VCaP (cell line): Measurements from ENCODE around the gene LBHD2.

ENCODE experiments used
- H3K27ac ChIP-seq: fragments of 450-650 bp; 2 replicates; pipeline ENCODE4 v1.5.1; 2017
- TF ChIP-seq, protein P1 (sequence below): fragments of 450-650 bp; conservative IDR thresholded peaks from 2 replicates; pipeline ENCODE4 v1.5.1; 2017; ENCODE audit warnings: mild to moderate bottlenecking, moderate library complexity

The LBHD2 gene

DNA sequence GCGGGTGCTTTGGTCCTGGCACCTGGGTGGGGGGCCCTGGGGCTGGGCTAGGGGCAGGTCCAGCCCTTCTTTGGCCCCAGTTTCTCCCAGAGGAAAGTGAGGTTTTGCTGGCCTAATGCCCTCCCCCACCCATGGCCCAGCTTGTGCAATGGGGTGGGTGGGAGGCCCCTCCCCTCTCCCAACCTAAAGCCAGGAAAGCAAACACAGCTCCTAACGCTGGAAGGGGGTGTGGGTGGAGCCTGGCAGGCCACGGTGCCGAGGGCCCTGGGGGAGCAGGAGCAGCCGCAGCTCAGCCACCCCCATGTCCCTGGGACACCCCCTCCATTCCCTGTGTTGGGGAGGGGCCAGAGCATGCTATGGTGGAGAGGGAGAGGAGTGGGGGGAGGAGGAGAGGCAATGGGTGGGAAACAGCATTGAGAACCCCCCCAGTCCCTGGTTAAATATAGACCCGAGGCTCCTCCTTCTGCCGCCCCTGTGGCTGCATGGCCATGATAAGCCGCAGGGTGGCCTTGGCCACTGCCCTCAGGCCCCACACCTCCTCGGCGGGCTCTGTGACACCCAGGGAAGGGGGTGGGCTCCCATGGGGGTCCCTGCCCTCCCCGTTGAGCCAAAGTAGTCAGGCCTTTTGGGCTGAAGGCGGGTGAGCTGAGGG lies 15.2 kb downstream of the LBHD2 start:
- TF ChIP-seq, protein P1, sequence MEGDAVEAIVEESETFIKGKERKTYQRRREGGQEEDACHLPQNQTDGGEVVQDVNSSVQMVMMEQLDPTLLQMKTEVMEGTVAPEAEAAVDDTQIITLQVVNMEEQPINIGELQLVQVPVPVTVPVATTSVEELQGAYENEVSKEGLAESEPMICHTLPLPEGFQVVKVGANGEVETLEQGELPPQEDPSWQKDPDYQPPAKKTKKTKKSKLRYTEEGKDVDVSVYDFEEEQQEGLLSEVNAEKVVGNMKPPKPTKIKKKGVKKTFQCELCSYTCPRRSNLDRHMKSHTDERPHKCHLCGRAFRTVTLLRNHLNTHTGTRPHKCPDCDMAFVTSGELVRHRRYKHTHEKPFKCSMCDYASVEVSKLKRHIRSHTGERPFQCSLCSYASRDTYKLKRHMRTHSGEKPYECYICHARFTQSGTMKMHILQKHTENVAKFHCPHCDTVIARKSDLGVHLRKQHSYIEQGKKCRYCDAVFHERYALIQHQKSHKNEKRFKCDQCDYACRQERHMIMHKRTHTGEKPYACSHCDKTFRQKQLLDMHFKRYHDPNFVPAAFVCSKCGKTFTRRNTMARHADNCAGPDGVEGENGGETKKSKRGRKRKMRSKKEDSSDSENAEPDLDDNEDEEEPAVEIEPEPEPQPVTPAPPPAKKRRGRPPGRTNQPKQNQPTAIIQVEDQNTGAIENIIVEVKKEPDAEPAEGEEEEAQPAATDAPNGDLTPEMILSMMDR = no peak
- no peak overlapping the region for H3K27ac ChIP-seq

DNA sequence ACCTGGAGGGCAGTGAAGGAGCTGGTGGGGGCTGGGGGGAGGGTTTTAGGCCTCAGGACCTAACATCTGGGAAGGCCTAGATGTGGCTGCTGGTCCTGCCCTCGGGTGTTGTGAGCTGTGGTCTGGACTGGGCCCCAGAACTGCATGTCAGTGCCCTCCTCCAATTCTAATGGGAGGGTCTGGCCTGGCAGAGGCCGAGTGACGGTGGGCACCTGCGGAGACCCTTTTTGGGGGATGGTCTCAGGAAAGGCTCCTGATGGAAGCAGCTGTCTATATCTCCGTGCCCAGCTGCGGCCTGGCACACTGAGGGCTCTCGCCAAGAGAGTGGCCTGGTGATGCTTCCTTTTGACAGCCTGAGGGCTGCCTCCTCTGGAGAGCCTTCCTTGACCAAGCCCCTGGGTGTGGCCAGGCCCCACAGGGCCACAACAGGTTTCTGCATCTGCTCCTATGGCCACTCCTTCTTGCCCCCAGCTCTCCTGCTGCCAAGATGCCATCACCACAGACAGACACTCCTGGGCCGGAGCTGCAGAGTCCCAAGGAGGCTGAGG lies 15.8 kb downstream of the LBHD2 start:
- TF ChIP-seq, protein P1 = no peak
- no peak overlapping the region for H3K27ac ChIP-seq

DNA sequence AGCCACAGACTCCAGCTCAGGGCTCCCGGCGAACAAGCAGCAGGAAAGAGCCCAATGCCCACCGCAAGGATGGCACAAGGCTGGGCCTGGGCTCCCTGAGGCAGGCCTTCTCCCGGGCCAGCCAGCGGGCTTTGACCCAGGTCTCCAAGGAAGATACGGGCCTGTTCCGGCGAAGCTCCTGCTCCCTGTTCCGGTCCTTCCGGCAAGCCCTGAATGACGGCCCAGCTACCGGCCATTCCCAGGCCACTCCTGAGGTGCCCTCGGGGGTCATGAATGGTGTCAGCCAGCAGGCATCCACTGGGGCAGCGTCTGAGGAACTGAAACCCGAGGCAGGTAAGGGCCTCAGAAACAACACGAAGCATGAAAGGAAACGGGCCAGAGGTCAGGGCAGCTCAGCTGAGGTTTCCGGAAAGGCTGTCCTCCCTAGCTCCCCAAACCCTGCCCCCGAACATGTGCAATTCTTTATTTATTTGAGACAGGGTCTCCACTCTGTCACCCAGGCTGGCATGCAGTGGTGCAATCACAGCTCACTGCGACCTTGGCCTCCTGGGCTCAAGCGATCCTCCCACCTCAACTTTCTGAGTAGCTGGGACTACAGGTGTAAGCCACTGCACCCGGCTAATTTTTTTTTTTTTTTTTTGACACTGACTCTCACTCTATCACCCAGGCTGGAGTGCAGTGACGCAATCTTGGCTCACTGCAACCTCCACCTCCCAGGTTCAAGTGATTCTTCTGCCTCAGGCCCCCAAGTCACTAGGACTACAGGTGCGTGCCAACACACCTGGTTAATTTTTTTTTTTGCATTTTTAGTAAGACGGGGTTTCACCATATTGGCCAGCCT lies 16.5 kb downstream of the LBHD2 start:
- TF ChIP-seq, protein P1 = no peak
- no peak overlapping the region for H3K27ac ChIP-seq

DNA sequence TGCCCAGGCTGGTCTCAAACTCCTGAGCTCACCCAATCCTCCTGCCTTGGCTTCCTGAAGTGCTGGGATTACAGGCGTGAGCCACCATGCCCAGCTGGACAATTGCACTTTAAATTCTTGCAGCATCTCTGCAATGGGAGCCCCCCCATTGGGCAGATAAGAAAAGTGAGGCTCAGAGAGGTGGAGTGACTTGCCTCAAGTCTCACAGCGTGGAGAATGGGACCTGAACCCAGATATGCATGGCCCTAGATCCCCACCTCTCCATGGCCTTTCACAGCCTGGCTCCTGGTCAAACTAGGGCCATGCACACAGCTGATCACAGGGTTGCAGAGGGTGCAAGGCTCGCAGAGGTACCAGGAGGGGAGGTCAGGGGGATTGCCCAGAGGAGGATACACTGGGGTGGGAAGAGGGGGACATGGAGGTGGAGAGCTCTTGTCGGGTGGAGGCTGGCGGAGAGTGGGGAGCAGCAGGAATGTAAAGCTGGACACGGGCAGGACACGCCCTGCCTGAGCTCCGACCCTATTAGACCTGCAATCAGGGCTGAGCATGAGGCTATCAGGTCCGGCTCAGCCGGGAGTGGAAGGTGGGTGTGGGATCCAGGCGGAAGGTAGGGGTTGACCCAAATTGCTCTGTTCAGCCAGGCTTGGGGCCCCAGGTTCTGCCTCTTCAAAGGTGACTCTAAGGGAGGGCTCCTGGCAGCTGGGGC lies 17.4 kb downstream of the LBHD2 start:
- H3K27ac ChIP-seq = no peak overlapping the region
- TF ChIP-seq, protein P1 = no peak

DNA sequence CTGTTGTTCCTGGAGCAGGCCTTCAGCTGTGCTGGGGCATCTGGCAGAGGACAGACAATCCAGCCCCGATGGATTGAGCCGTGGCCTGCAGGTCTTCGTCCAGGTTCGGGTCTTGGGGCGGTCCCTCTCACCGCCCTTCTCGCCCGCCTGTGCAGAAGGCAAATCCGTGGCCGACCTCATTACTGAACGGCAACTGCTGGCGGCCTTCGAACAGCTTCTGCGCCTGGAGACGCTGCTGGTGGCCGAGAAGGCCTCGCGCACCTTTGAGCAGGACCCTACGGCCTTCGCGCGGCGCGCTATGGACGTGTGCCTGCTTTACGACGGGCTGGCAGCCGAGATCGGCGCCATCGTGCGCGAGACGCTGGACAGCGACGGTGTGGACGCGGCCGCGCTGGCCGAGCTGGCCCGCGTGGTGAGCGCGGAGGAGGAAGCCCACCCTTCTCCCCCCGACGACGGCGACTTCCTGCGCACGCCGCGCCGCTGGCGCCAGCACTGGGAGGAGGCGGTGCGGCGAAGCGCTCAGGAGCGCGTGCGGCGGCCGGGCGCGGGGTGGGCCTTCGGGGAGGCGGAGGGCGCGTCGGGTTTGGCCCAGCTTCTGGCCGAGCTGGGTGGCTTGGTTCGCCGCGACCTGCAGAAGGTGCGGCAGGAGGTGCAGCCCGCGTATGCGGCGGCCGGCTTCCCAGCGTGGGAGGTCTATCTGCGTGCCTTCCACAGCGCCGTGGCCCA lies 18.1 kb downstream of the LBHD2 start:
- TF ChIP-seq, protein P1 = no peak
- H3K27ac ChIP-seq = no peak overlapping the region

DNA sequence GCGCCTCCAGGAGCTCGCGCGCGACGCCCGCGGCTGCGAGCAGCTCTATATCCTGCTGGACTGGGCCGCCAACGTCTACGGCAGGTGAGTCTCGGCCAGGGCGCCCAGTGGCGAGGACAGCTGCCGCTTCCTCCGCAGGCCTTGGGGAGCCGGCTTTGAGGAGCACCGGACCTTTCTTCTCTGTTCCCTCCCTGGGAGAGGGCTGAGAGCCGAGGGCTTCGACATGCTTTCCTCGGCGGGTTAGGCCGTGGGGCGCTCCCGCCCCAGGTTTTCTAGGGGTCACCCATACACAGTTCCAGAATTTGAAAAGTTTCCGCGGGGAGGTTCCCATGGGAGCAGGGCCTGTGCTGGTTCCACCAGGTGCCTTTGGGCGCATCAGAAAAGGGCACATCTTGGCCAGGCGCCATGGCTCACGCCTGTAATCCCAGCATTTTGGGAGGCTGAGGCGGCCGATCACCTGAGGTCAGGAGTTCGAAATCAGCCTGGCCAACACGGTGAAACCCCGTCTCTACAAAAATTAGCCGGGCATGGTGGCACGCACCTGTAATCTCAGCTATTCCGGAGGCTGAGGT lies 18.8 kb downstream of the LBHD2 start:
- TF ChIP-seq, protein P1 = no peak
- H3K27ac ChIP-seq = no peak overlapping the region
